Body of pancreas (tissue), 4 donors: ENCODE results near the gene OR5K1.

Experiments used
- POLR2A ChIP-seq, 3 donors: fragments of 450-650 bp; IDR thresholded peaks; one replicate each; pipeline ENCODE4 v1.6.1; 2016; ENCODE audit warnings: antibody characterized with exemption in 3 of 3, mild to moderate bottlenecking in 2 of 3
- TF ChIP-seq, protein P1 (sequence below), 7 experiments: fragments of 450-650 bp in 4 of 7; fragments of 200-600 bp in 3 of 7; sonication (generic) in 3 of 7; IDR thresholded peaks; one replicate each; pipeline ENCODE4 v1.5.1; 2016 to 2019; ENCODE audit warnings: antibody characterized with exemption in 7 of 7

DNA sequence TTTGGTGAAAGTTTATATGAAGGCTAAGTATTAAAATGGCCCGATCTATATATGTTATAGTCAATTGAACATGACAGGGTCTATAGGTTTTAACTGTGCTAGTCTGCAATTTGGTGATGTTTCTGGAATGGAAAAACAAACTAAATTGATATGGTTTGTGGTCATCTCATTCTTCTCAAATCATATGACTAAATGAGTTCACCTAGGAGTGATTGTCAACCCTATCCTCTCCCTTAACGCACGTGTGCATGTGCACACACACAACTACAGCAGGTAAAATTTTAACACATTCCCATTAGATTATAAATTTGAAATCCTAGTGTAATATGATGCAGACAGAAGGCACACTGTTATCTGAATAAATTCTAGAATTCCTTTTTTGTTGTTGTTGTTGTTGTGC lies 50.7 kb downstream of the OR5K1 start:
- TF ChIP-seq, protein P1, sequence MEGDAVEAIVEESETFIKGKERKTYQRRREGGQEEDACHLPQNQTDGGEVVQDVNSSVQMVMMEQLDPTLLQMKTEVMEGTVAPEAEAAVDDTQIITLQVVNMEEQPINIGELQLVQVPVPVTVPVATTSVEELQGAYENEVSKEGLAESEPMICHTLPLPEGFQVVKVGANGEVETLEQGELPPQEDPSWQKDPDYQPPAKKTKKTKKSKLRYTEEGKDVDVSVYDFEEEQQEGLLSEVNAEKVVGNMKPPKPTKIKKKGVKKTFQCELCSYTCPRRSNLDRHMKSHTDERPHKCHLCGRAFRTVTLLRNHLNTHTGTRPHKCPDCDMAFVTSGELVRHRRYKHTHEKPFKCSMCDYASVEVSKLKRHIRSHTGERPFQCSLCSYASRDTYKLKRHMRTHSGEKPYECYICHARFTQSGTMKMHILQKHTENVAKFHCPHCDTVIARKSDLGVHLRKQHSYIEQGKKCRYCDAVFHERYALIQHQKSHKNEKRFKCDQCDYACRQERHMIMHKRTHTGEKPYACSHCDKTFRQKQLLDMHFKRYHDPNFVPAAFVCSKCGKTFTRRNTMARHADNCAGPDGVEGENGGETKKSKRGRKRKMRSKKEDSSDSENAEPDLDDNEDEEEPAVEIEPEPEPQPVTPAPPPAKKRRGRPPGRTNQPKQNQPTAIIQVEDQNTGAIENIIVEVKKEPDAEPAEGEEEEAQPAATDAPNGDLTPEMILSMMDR (IDR thresholded peaks at IDR 0.05) = no peak
- TF ChIP-seq POLR2A (IDR thresholded peaks at IDR 0.05) = no peak
